Caco-2 (cell line): ENCODE data around the gene MAGI1. TPM values are rescaled to one million over a fixed set of nuclear protein-coding genes. Genes with fewer than 3 reads are reported as not detected.

Experiments
- BruUV-seq: library from RNA; stranded (reverse); fragments of 400-500 nt; replicated peaks from 2 replicates; lab custom pipeline; 2021; lab: Mats Ljungman, UMichigan
- CTCF ChIA-PET: fragments of 300-600 bp; sonication (Branson Sonifier 250); formaldehyde crosslinking; loops from one replicate; lab custom pipeline; 2022; ENCODE audit warnings: antibody characterized with exemption; lab: Charles Lee
- POLR2A ChIA-PET: fragments of 300-600 bp; sonication (Branson Sonifier 250); formaldehyde crosslinking; loops from one replicate; lab custom pipeline; 2022; ENCODE audit warnings: antibody characterized with exemption; lab: Charles Lee
- DNase-seq, 2 experiments: peaks; one replicate each; pipeline versions ENCODE4 v3.0.0 to v3.0.0-alpha.2; 2020 to 2022
- H3K27me3 ChIP-seq: replicated peaks from 2 replicates; pipeline ENCODE4 v1.6.0; 2011; ENCODE audit warnings: low read length; ENCODE audit not compliant: control insufficient read depth, insufficient read depth
- H3K36me3 ChIP-seq: 2 replicates; pipeline ENCODE4 v1.5.1; 2011; ENCODE audit warnings: low read length; ENCODE audit not compliant: control insufficient read depth, insufficient read depth
- H3K4me1 ChIP-seq: fragments of 250-450 bp; sonication (Bioruptor Pico); 2 replicates; pipeline ENCODE4 v1.5.1; 2020; ENCODE audit warnings: mild to moderate bottlenecking
- H3K4me3 ChIP-seq: 2 replicates; pipeline ENCODE4 v1.5.1; 2011; ENCODE audit warnings: low read depth, mild to moderate bottlenecking, control low read depth, low read length
- H3K9me3 ChIP-seq: fragments of 250-450 bp; sonication (Bioruptor Pico); 2 replicates; pipeline ENCODE4 v1.5.1; 2020; ENCODE audit warnings: mild to moderate bottlenecking, moderate library complexity
- H3K27ac Mint-ChIP-seq: one replicate; pipeline ENCODE4 v1.8.0; 2022; ENCODE audit warnings: mixed read lengths; ENCODE audit not compliant: unreplicated experiment
- H3K27me3 Mint-ChIP-seq: one replicate; pipeline ENCODE4 v1.8.0; 2022; ENCODE audit warnings: mixed read lengths; ENCODE audit not compliant: insufficient read depth, unreplicated experiment
- H3K36me3 Mint-ChIP-seq: one replicate; pipeline ENCODE4 v1.8.0; 2022; ENCODE audit warnings: mild to moderate bottlenecking, mixed read lengths; ENCODE audit not compliant: insufficient read depth, unreplicated experiment
- H3K4me1 Mint-ChIP-seq: one replicate; pipeline ENCODE4 v1.8.0; 2022; ENCODE audit warnings: low read depth, mixed read lengths; ENCODE audit not compliant: unreplicated experiment
- H3K4me3 Mint-ChIP-seq: one replicate; pipeline ENCODE4 v1.8.0; 2022; ENCODE audit warnings: mild to moderate bottlenecking, moderate library complexity, mixed read lengths; ENCODE audit not compliant: unreplicated experiment
- H3K9me3 Mint-ChIP-seq: one replicate; pipeline ENCODE4 v1.8.0; 2022; ENCODE audit warnings: mixed read lengths; ENCODE audit not compliant: unreplicated experiment
- CTCF ChIP-seq, 2 experiments: fragments of 200-600 bp in 1 of 2; IDR thresholded peaks; 1 replicate in 1 of 2; 2 replicates in 1 of 2; pipeline versions ENCODE4 v1.5.1 to v1.8.0; 2011 to 2022; ENCODE audit warnings: antibody characterized with exemption in 1 of 2, control low read depth in 1 of 2, inconsistent platforms in 1 of 2, low read depth in 1 of 2, low read length in 1 of 2, mild to moderate bottlenecking in 1 of 2, moderate library complexity in 1 of 2; ENCODE audit not compliant: insufficient read depth in 1 of 2, severe bottlenecking in 1 of 2, unreplicated experiment in 1 of 2
- intact Hi-C: fragments of 100-400 bp; cut with micrococcal nuclease; formaldehyde crosslinking; loops from one replicate; pipeline ENCODE4 v1.10.0; 2022; ENCODE audit not compliant: unreplicated experiment
- total RNA-seq: library from RNA; stranded (reverse); gene quantifications from 2 replicates; pipeline ENCODE4 v1.2.3, GENCODE V29; 2022

The MAGI1 gene
- total RNA-seq, 1 experiment from 2014 or later, result 64.9 TPM

GRCh38 chr3:65318231-65318630, 720.5 kb downstream of the MAGI1 start:
- Histone ChIP-seq H3K36me3 (no peaks in the 10 kb centered on the region), H3K4me3 (no peak overlapping the region), H3K4me1 (no peaks in the 10 kb centered on the region), H3K9me3 (no peaks in the 10 kb centered on the region), H3K27me3 (no peaks in the 10 kb centered on the region)
- ChIA-PET CTCF (no interaction called here), POLR2A (no interaction called here)
- intact Hi-C loops, result no loop called here
- Mint-ChIP-seq H3K27me3 (peaks cover 3% of the 10 kb centered on the region), H3K9me3 (peaks cover 11% of the 10 kb centered on the region), H3K36me3 (no peaks in the 10 kb centered on the region), H3K27ac (no peak overlapping the region), H3K4me1 (no peaks in the 10 kb centered on the region), H3K4me3 (no peak overlapping the region)
- no TSS peak for BruUV-seq
- DNase-seq, result no peak
- no peak for TF ChIP-seq CTCF (IDR thresholded peaks at IDR 0.05; ENCODE audit: insufficient read depth in 1 of 2, low read depth in 1 of 2, low read length in 1 of 2, severe bottlenecking in 1 of 2, unreplicated experiment in 1 of 2)

GRCh38 chr3:65314916-65315315, 723.8 kb downstream of the MAGI1 start:
- ChIA-PET POLR2A (no interaction called here), CTCF (no interaction called here)
- no peak overlapping the region for H3K27ac Mint-ChIP-seq
- Histone ChIP-seq H3K9me3 (no peaks in the 10 kb centered on the region), H3K4me3 (no peak overlapping the region), H3K27me3 (no peaks in the 10 kb centered on the region), H3K36me3 (no peaks in the 10 kb centered on the region), H3K4me1 (no peaks in the 10 kb centered on the region)
- no peaks in the 10 kb centered on the region for H3K4me1 Mint-ChIP-seq
- no peaks in the 10 kb centered on the region for H3K36me3 Mint-ChIP-seq
- no peak for DNase-seq
- no peak for TF ChIP-seq CTCF (IDR thresholded peaks at IDR 0.05; ENCODE audit: insufficient read depth in 1 of 2, low read depth in 1 of 2, low read length in 1 of 2, severe bottlenecking in 1 of 2, unreplicated experiment in 1 of 2)
- BruUV-seq, result no TSS peak
- no peak overlapping the region for H3K4me3 Mint-ChIP-seq
- intact Hi-C loops, result no loop called here
- peaks cover 4% of the 10 kb centered on the region for H3K27me3 Mint-ChIP-seq
- H3K9me3 Mint-ChIP-seq, result peaks cover 11% of the 10 kb centered on the region

GRCh38 chr3:65314269-65314668, 724.4 kb downstream of the MAGI1 start:
- peaks cover 11% of the 10 kb centered on the region for H3K9me3 Mint-ChIP-seq
- H3K36me3 ChIP-seq, result no peaks in the 10 kb centered on the region
- no peak overlapping the region for H3K4me3 Mint-ChIP-seq
- CTCF ChIA-PET, result no interaction called here
- TF ChIP-seq CTCF (IDR thresholded peaks at IDR 0.05; ENCODE audit: insufficient read depth in 1 of 2, low read depth in 1 of 2, low read length in 1 of 2, severe bottlenecking in 1 of 2, unreplicated experiment in 1 of 2), result no peak
- intact Hi-C loops, result no loop called here
- DNase-seq, result no peak
- no peak overlapping the region for H3K4me3 ChIP-seq
- H3K27me3 ChIP-seq, result no peaks in the 10 kb centered on the region
- no peak overlapping the region for H3K27ac Mint-ChIP-seq
- no TSS peak for BruUV-seq
- H3K4me1 Mint-ChIP-seq, result no peaks in the 10 kb centered on the region
- peaks cover 7% of the 10 kb centered on the region for H3K27me3 Mint-ChIP-seq
- no peaks in the 10 kb centered on the region for H3K4me1 ChIP-seq
- no peaks in the 10 kb centered on the region for H3K36me3 Mint-ChIP-seq
- POLR2A ChIA-PET, result no interaction called here
- no peaks in the 10 kb centered on the region for H3K9me3 ChIP-seq
